ENCODE data around the gene DEGS1.

- TF ChIP-seq EZH2 (IDR thresholded peaks at IDR 0.05; ENCODE audit: low read length, unreplicated experiment), result no peak
- TF ChIP-seq, protein P1, sequence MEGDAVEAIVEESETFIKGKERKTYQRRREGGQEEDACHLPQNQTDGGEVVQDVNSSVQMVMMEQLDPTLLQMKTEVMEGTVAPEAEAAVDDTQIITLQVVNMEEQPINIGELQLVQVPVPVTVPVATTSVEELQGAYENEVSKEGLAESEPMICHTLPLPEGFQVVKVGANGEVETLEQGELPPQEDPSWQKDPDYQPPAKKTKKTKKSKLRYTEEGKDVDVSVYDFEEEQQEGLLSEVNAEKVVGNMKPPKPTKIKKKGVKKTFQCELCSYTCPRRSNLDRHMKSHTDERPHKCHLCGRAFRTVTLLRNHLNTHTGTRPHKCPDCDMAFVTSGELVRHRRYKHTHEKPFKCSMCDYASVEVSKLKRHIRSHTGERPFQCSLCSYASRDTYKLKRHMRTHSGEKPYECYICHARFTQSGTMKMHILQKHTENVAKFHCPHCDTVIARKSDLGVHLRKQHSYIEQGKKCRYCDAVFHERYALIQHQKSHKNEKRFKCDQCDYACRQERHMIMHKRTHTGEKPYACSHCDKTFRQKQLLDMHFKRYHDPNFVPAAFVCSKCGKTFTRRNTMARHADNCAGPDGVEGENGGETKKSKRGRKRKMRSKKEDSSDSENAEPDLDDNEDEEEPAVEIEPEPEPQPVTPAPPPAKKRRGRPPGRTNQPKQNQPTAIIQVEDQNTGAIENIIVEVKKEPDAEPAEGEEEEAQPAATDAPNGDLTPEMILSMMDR (conservative IDR thresholded peaks at IDR 0.05; ENCODE audit: low read depth, low read length), result no peak
These were observed 45.5 kb upstream of the DEGS1 start for GRCh38 chr1:224137518-224137917.

All from PC-3 (cell line).